ENCODE data around the gene EOGT. TPM values are rescaled to one million over a fixed set of nuclear protein-coding genes. Genes with fewer than 3 reads are reported as not detected.

EOGT gene
- total and polyA plus RNA-seq, 2 of the 4 experiments (the other 2 are of a cell fraction) = 12.3 to 41.2 TPM

DNA sequence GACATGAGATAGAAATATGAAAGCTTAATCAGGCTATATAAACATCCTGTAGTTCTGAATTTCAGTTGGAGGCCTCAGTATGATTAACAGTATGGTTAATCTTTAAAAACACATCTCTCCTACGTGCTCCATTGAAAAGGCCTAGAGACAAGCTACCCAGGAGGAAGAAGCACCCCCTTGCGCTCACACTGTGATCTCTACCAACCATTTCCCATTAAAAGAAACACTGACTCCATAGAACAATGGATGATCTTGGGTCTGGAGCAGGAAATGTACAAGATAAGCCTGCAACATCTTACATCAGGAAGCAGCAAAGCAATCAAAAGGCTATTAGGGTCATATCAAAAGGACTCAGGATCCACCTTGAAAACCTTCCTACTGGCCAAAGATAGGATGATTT, 3.4 kb upstream of the EOGT start:
- no peak for DNase-seq
- Histone ChIP-seq H3K9me1 (ENCODE audit: insufficient read depth, low read length) (peaks cover 4% of the 10 kb centered on the region; the same call in 1 of the 2 replicates), H2AFZ (replicated peaks; ENCODE audit: low read length, poor library complexity) (no peak overlapping the region), H3K4me1 (ENCODE audit: control insufficient read depth, insufficient read depth, low read length) (peaks cover 6% of the 10 kb centered on the region), H2BK15ac (ENCODE audit: low read depth, low read length) (no peak overlapping the region), H4K91ac (ENCODE audit: insufficient read depth, low read depth, low read length) (no peak overlapping the region), H3K4me2 (ENCODE audit: low read depth, low read length) (no peak overlapping the region), H3K79me1 (ENCODE audit: low read depth in 1 of 2, low read length in 2 of 2) (peaks cover 0 to 30% of the 10 kb centered on the region in 2 experiments; a peak in 3 of 4 replicates), H4K20me1 (ENCODE audit: insufficient read depth, low read length) (no peaks in the 10 kb centered on the region), H3K23ac (ENCODE audit: low read depth, low read length) (no peak overlapping the region), H3K56ac (ENCODE audit: extremely low read depth, insufficient read depth, low read length) (no peak overlapping the region), H3K27me3 (ENCODE audit: control insufficient read depth, insufficient read depth, low read length) (no peaks in the 10 kb centered on the region), H3K18ac (ENCODE audit: low read depth, low read length) (no peak overlapping the region), H4K5ac (ENCODE audit: low read depth, low read length) (no peak overlapping the region), H4K8ac (ENCODE audit: low read depth in 2 of 2, low read length in 2 of 2) (no peak overlapping the region), H3K9ac (ENCODE audit: low read depth, low read length) (no peak overlapping the region), H3K36me3 (ENCODE audit: control insufficient read depth, insufficient read depth, low read length) (peaks cover 6% of the 10 kb centered on the region), H2AK5ac (ENCODE audit: low read depth, low read length) (no peak overlapping the region), H3K14ac (replicated peaks; ENCODE audit: low read depth, low read length) (no peak overlapping the region), H2BK5ac (ENCODE audit: low read depth, low read length, poor library complexity, severe bottlenecking) (no peak overlapping the region), H3K4ac (ENCODE audit: low read depth, low read length) (no peak overlapping the region), H2BK20ac (ENCODE audit: low read depth, low read length) (no peak overlapping the region), H3K9me3 (ENCODE audit: control insufficient read depth, insufficient read depth, low read length) (no peaks in the 10 kb centered on the region), H3K27ac (ENCODE audit: insufficient read depth, low read length) (no peak overlapping the region), H3K4me3 (ENCODE audit: insufficient read depth, low read depth, low read length) (no peak overlapping the region), H2BK120ac (ENCODE audit: low read depth, low read length) (no peak overlapping the region), H2AK9ac (replicated peaks; ENCODE audit: low read depth, low read length, poor library complexity) (no peak overlapping the region)
- POLR2A ChIA-PET (ENCODE audit: unreplicated experiment) = no interaction called here
- TF ChIP-seq RAD21 (IDR thresholded peaks at IDR 0.05; ENCODE audit: low read length) (no peak), RFX5 (IDR thresholded peaks at IDR 0.05; ENCODE audit: low read depth, low read length) (no peak), POLR2A (IDR thresholded peaks at IDR 0.05; ENCODE audit: low read depth, low read length) (no peak), CHD1 (IDR thresholded peaks at IDR 0.05; ENCODE audit: low read depth, low read length) (no peak), MXI1 (IDR thresholded peaks at IDR 0.05; ENCODE audit: borderline replicate concordance, low read depth, low read length) (no peak), SMC3 (IDR thresholded peaks at IDR 0.05; ENCODE audit: low read depth, low read length) (no peak), USF2 (IDR thresholded peaks at IDR 0.05; ENCODE audit: low read depth, low read length) (no peak), FOS (IDR thresholded peaks at IDR 0.05; ENCODE audit: low read depth, low read length) (no peak), MAZ (IDR thresholded peaks at IDR 0.05; ENCODE audit: borderline replicate concordance, low read depth, low read length) (no peak), RCOR1 (IDR thresholded peaks at IDR 0.05; ENCODE audit: insufficient replicate concordance, low read length) (no peak), NFE2L2 (IDR thresholded peaks at IDR 0.05; ENCODE audit: low read depth, low read length) (no peak), MAFK (IDR thresholded peaks at IDR 0.05; ENCODE audit: low read depth, low read length) (no peak), BHLHE40 (IDR thresholded peaks at IDR 0.05; ENCODE audit: low read depth, low read length) (no peak)
- TF ChIP-seq, protein P1, sequence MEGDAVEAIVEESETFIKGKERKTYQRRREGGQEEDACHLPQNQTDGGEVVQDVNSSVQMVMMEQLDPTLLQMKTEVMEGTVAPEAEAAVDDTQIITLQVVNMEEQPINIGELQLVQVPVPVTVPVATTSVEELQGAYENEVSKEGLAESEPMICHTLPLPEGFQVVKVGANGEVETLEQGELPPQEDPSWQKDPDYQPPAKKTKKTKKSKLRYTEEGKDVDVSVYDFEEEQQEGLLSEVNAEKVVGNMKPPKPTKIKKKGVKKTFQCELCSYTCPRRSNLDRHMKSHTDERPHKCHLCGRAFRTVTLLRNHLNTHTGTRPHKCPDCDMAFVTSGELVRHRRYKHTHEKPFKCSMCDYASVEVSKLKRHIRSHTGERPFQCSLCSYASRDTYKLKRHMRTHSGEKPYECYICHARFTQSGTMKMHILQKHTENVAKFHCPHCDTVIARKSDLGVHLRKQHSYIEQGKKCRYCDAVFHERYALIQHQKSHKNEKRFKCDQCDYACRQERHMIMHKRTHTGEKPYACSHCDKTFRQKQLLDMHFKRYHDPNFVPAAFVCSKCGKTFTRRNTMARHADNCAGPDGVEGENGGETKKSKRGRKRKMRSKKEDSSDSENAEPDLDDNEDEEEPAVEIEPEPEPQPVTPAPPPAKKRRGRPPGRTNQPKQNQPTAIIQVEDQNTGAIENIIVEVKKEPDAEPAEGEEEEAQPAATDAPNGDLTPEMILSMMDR (conservative IDR thresholded peaks at IDR 0.05; ENCODE audit: low read depth, low read length) = no peak
- TF ChIP-seq, protein P2, sequence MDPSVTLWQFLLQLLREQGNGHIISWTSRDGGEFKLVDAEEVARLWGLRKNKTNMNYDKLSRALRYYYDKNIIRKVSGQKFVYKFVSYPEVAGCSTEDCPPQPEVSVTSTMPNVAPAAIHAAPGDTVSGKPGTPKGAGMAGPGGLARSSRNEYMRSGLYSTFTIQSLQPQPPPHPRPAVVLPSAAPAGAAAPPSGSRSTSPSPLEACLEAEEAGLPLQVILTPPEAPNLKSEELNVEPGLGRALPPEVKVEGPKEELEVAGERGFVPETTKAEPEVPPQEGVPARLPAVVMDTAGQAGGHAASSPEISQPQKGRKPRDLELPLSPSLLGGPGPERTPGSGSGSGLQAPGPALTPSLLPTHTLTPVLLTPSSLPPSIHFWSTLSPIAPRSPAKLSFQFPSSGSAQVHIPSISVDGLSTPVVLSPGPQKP (IDR thresholded peaks at IDR 0.05; ENCODE audit: borderline replicate concordance, low read depth, low read length) = no peak
- no CpG with 5 or more reads among the region's 2 CpGs for WGBS, 2 experiments (ENCODE audit: extremely low coverage in 2 of 2, insufficient read length in 1 of 2)
- BruUV-seq (replicated peaks) = no TSS peak
- intact Hi-C loops (cut with micrococcal nuclease) = no loop called here
- dilution Hi-C loops (cut with HindIII; ENCODE audit: low sequenced_read_pairs, unreplicated experiment) = no loop called here
- CTCF ChIA-PET = no interaction called here
- no peak for ATAC-seq (ENCODE audit: low read depth)
- in situ Hi-C loops (cut with MboI; ENCODE audit: low sequenced_read_pairs) = no loop called here

Data from IMR-90 (cell line).